Breast epithelium (tissue), 3 donors: ENCODE results near the gene ADGRV1.

Source experiments
- CTCF ChIP-seq, 3 donors: fragments of 450-650 bp; IDR thresholded peaks; one replicate each; pipeline ENCODE4 v1.5.1; 2016 to 2017; ENCODE audit warnings: antibody characterized with exemption in 3 of 3, mild to moderate bottlenecking in 3 of 3, moderate library complexity in 3 of 3
- POLR2A ChIP-seq: fragments of 450-650 bp; IDR thresholded peaks from one replicate; pipeline ENCODE4 v1.6.1; 2016; ENCODE audit warnings: antibody characterized with exemption, mild to moderate bottlenecking, moderate library complexity
- POLR2AphosphoS5 ChIP-seq, 3 donors: sonication (generic); formaldehyde crosslinking; IDR thresholded peaks; one replicate each; pipeline ENCODE4 v1.6.1; 2017; ENCODE audit warnings: antibody characterized with exemption in 3 of 3

- TF ChIP-seq CTCF (IDR thresholded peaks at IDR 0.05) (no peak), POLR2A (no peak), POLR2AphosphoS5 (IDR thresholded peaks at IDR 0.05) (no peak)
Observed at GRCh38 chr5:91091471-91092234, 533.1 kb downstream of the ADGRV1 start.
